IMR-90 (cell line): ENCODE data around the gene DEFB110. TPM values are rescaled to one million over a fixed set of nuclear protein-coding genes. Genes with fewer than 3 reads are reported as not detected.

Experiments
- ATAC-seq: fragments of 200-7000 bp; cut with Tn5 transposase; 2 replicates; pipeline ENCODE4 v1.9.1; 2020; ENCODE audit warnings: low read depth, mild to moderate bottlenecking, moderate library complexity
- BruUV-seq: library from RNA; stranded (reverse); fragments of 400-500 nt; replicated peaks from 2 replicates; lab custom pipeline; 2021; lab: Mats Ljungman, UMichigan
- CTCF ChIA-PET: fragments of 300-600 bp; formaldehyde crosslinking; extraction: SDS; loops from one replicate; lab custom pipeline; 2021; ENCODE audit warnings: antibody characterized with exemption; lab: Yijun Ruan, JAX
- POLR2A ChIA-PET: fragments of 300-600 bp; sonication (Branson Sonifier 250); formaldehyde crosslinking; loops from one replicate; lab custom pipeline; 2022; ENCODE audit warnings: antibody characterized with exemption; ENCODE audit not compliant: unreplicated experiment; lab: Charles Lee
- DNase-seq: peaks from one replicate; pipeline ENCODE4 v3.0.0; 2013
- H2AFZ ChIP-seq: replicated peaks from 2 replicates; pipeline ENCODE3; 2013; ENCODE audit warnings: low read length, mild to moderate bottlenecking; ENCODE audit not compliant: poor library complexity
- H2AK5ac ChIP-seq: 2 replicates; pipeline ENCODE4 v1.6.1; 2013; ENCODE audit warnings: low read depth, low read length, inconsistent platforms
- H2AK9ac ChIP-seq: replicated peaks from 2 replicates; pipeline ENCODE3; 2013; ENCODE audit warnings: mild to moderate bottlenecking, low read depth, low read length, moderate library complexity; ENCODE audit not compliant: poor library complexity
- H2BK120ac ChIP-seq: 2 replicates; pipeline ENCODE4 v1.6.1; 2013; ENCODE audit warnings: low read depth, low read length, inconsistent platforms
- H2BK15ac ChIP-seq: 3 replicates; pipeline ENCODE4 v1.6.1; 2013; ENCODE audit warnings: low read depth, low read length, inconsistent platforms
- H2BK20ac ChIP-seq: 2 replicates; pipeline ENCODE4 v1.6.1; 2013; ENCODE audit warnings: low read depth, mild to moderate bottlenecking, inconsistent platforms, low read length, moderate library complexity
- H2BK5ac ChIP-seq: 2 replicates; pipeline ENCODE4 v1.6.1; 2013; ENCODE audit warnings: mild to moderate bottlenecking, low read depth, low read length, inconsistent platforms; ENCODE audit not compliant: poor library complexity, severe bottlenecking
- H3K14ac ChIP-seq: replicated peaks from 2 replicates; pipeline ENCODE4 v1.6.1; 2013; ENCODE audit warnings: low read depth, low read length, inconsistent platforms
- H3K18ac ChIP-seq: 2 replicates; pipeline ENCODE4 v1.6.1; 2013; ENCODE audit warnings: low read depth, low read length, control low read depth
- H3K23ac ChIP-seq: 2 replicates; pipeline ENCODE4 v1.6.1; 2013; ENCODE audit warnings: low read depth, low read length, inconsistent platforms
- H3K27ac ChIP-seq: 2 replicates; pipeline ENCODE4 v1.5.1; 2013; ENCODE audit warnings: mild to moderate bottlenecking, control low read depth, low read length; ENCODE audit not compliant: insufficient read depth
- H3K27me3 ChIP-seq: 2 replicates; pipeline ENCODE4 v1.6.1; 2013; ENCODE audit warnings: low read length; ENCODE audit not compliant: control insufficient read depth, insufficient read depth
- H3K36me3 ChIP-seq: 2 replicates; pipeline ENCODE4 v1.6.1; 2013; ENCODE audit warnings: low read length, mixed read lengths; ENCODE audit not compliant: control insufficient read depth, insufficient read depth
- H3K4ac ChIP-seq: 2 replicates; pipeline ENCODE4 v1.6.1; 2013; ENCODE audit warnings: low read depth, low read length, inconsistent platforms
- H3K4me1 ChIP-seq: 2 replicates; pipeline ENCODE4 v1.6.1; 2013; ENCODE audit warnings: low read length, mixed read lengths; ENCODE audit not compliant: control insufficient read depth, insufficient read depth
- H3K4me2 ChIP-seq: 2 replicates; pipeline ENCODE4 v1.6.1; 2013; ENCODE audit warnings: low read depth, mild to moderate bottlenecking, control low read depth, low read length, moderate library complexity
- H3K4me3 ChIP-seq: 2 replicates; pipeline ENCODE4 v1.5.1; 2013; ENCODE audit warnings: low read depth, mild to moderate bottlenecking, control low read depth, low read length, moderate library complexity; ENCODE audit not compliant: insufficient read depth
- H3K56ac ChIP-seq: 2 replicates; pipeline ENCODE4 v1.6.1; 2013; ENCODE audit warnings: low read length, inconsistent platforms; ENCODE audit not compliant: insufficient read depth; ENCODE audit errors: extremely low read depth
- H3K79me1 ChIP-seq, 2 experiments: 2 replicates each; pipeline ENCODE4 v1.6.1; 2013; ENCODE audit warnings: low read length in 2 of 2, inconsistent platforms in 1 of 2, low read depth in 1 of 2
- H3K9ac ChIP-seq: 2 replicates; pipeline ENCODE4 v1.6.1; 2013; ENCODE audit warnings: low read depth, low read length, control low read depth
- H3K9me1 ChIP-seq: 2 replicates; pipeline ENCODE4 v1.6.1; 2013; ENCODE audit warnings: low read length, inconsistent platforms; ENCODE audit not compliant: insufficient read depth
- H3K9me3 ChIP-seq: 2 replicates; pipeline ENCODE4 v1.6.1; 2013; ENCODE audit warnings: low read length; ENCODE audit not compliant: control insufficient read depth, insufficient read depth
- H4K20me1 ChIP-seq: 2 replicates; pipeline ENCODE4 v1.6.1; 2013; ENCODE audit warnings: low read length, inconsistent platforms; ENCODE audit not compliant: insufficient read depth
- H4K5ac ChIP-seq: 2 replicates; pipeline ENCODE4 v1.6.1; 2013; ENCODE audit warnings: mild to moderate bottlenecking, low read depth, low read length, control low read depth
- H4K8ac ChIP-seq, 2 experiments: 2 replicates each; pipeline ENCODE4 v1.6.1; 2013; ENCODE audit warnings: low read depth in 2 of 2, low read length in 2 of 2, control low read depth in 1 of 2, inconsistent platforms in 1 of 2
- H4K91ac ChIP-seq: 2 replicates; pipeline ENCODE4 v1.6.1; 2013; ENCODE audit warnings: low read depth, low read length, inconsistent platforms; ENCODE audit not compliant: insufficient read depth
- BHLHE40 ChIP-seq: fragments of 150-350 bp; IDR thresholded peaks from 2 replicates; pipeline ENCODE4 v1.6.1; 2016; ENCODE audit warnings: mild to moderate bottlenecking, low read depth, low read length
- CEBPB ChIP-seq: IDR thresholded peaks from 2 replicates; pipeline ENCODE4 v1.6.1; 2012; ENCODE audit warnings: low read depth, low read length, improper control_type of control experiment
- CHD1 ChIP-seq: IDR thresholded peaks from 2 replicates; pipeline ENCODE4 v1.6.1; 2012; ENCODE audit warnings: low read depth, low read length, improper control_type of control experiment
- CTCF ChIP-seq: conservative IDR thresholded peaks from 2 replicates; pipeline ENCODE4 v1.5.1; 2012; ENCODE audit warnings: mild to moderate bottlenecking, low read depth, low read length, improper control_type of control experiment
- ELK1 ChIP-seq: fragments of 150-350 bp; IDR thresholded peaks from 2 replicates; pipeline ENCODE4 v1.6.1; 2016; ENCODE audit warnings: low read depth, mild to moderate bottlenecking, low read length, moderate library complexity, borderline replicate concordance
- FOS ChIP-seq: fragments of 150-350 bp; IDR thresholded peaks from 2 replicates; pipeline ENCODE4 v1.6.1; 2016; ENCODE audit warnings: low read depth, low read length
- MAFK ChIP-seq: IDR thresholded peaks from 2 replicates; pipeline ENCODE4 v1.6.1; 2012; ENCODE audit warnings: low read depth, low read length, improper control_type of control experiment
- MAZ ChIP-seq: IDR thresholded peaks from 2 replicates; pipeline ENCODE4 v1.6.1; 2012; ENCODE audit warnings: low read depth, mild to moderate bottlenecking, low read length, improper control_type of control experiment, moderate library complexity, borderline replicate concordance
- MXI1 ChIP-seq: IDR thresholded peaks from 2 replicates; pipeline ENCODE4 v1.6.1; 2012; ENCODE audit warnings: low read depth, mild to moderate bottlenecking, low read length, moderate library complexity, borderline replicate concordance
- NFE2L2 ChIP-seq: fragments of 150-350 bp; IDR thresholded peaks from 2 replicates; pipeline ENCODE4 v1.6.1; 2016; ENCODE audit warnings: low read depth, mild to moderate bottlenecking, low read length
- POLR2A ChIP-seq: IDR thresholded peaks from 2 replicates; pipeline ENCODE4 v1.6.1; 2012; ENCODE audit warnings: mild to moderate bottlenecking, low read depth, low read length
- RAD21 ChIP-seq: IDR thresholded peaks from 2 replicates; pipeline ENCODE4 v1.6.1; 2012; ENCODE audit warnings: low read length, improper control_type of control experiment
- RCOR1 ChIP-seq: IDR thresholded peaks from 2 replicates; pipeline ENCODE4 v1.6.1; 2012; ENCODE audit warnings: mild to moderate bottlenecking, low read length, improper control_type of control experiment; ENCODE audit not compliant: insufficient replicate concordance
- RFX5 ChIP-seq: IDR thresholded peaks from 2 replicates; pipeline ENCODE4 v1.8.0; 2012; ENCODE audit warnings: low read depth, mild to moderate bottlenecking, low read length, moderate library complexity
- SMC3 ChIP-seq: fragments of 150-350 bp; IDR thresholded peaks from 2 replicates; pipeline ENCODE4 v1.6.1; 2016; ENCODE audit warnings: low read depth, mild to moderate bottlenecking, antibody characterized with exemption, low read length, moderate library complexity
- USF2 ChIP-seq: fragments of 150-350 bp; IDR thresholded peaks from 2 replicates; pipeline ENCODE4 v1.6.1; 2017; ENCODE audit warnings: mild to moderate bottlenecking, antibody characterized with exemption, low read length, low read depth
- WGBS, 2 experiments: methylation state at CpG; one replicate each; pipeline versions ENCODE4 v1.1.5 to v1.1.7; 2013; ENCODE audit warnings: missing lambda C conversion rate in 2 of 2; ENCODE audit not compliant: insufficient read length in 1 of 2; ENCODE audit errors: extremely low coverage in 2 of 2; 5-methylcytosine and 5-hydroxymethylcytosine counted together
- dilution Hi-C: fragments of 300-500 bp; cut with HindIII; formaldehyde crosslinking; loops from one replicate; pipeline ENCODE4 v1.14.3; 2018; ENCODE audit warnings: low sequenced_read_pairs; ENCODE audit not compliant: unreplicated experiment
- in situ Hi-C: fragments of 300-500 bp; cut with MboI; formaldehyde crosslinking; loops from 3 replicates; pipeline ENCODE4 v1.14.3; 2019; ENCODE audit warnings: low sequenced_read_pairs, inconsistent platforms, mixed read lengths
- intact Hi-C: fragments of 100-400 bp; cut with micrococcal nuclease; formaldehyde crosslinking; loops from 2 replicates; pipeline ENCODE4 v1.10.0; 2022
- polyA plus RNA-seq, 3 experiments: library from polyadenylated mRNA; depleted of rRNA; stranded (reverse); fragments of >200 nt; gene quantifications; 2 replicates each; pipeline ENCODE4 v1.2.3, GENCODE V29; 2012; ENCODE audit warnings: low replicate concordance in 1 of 3
- total RNA-seq: library from RNA; depleted of rRNA; stranded (reverse); fragments of >200 nt; gene quantifications from 2 replicates; pipeline ENCODE4 v1.2.3, GENCODE V29; 2012

Gene DEFB110
- total and polyA plus RNA-seq, 2 of the 4 experiments (the other 2 are of a cell fraction) = not detected

- ATAC-seq (no peak), DNase-seq (no peak)
- Histone ChIP-seq H3K79me1 (no peaks in the 10 kb centered on the region), H3K9ac (no peak overlapping the region), H3K27me3 (no peaks in the 10 kb centered on the region), H3K4me3 (no peak overlapping the region), H3K56ac (no peak overlapping the region), H3K27ac (no peak overlapping the region), H3K18ac (no peak overlapping the region), H3K23ac (no peak overlapping the region), H3K9me1 (no peaks in the 10 kb centered on the region), H2AK5ac (no peak overlapping the region), H2AK9ac (no peak overlapping the region), H4K5ac (no peak overlapping the region), H3K14ac (no peak overlapping the region), H3K4me1 (no peaks in the 10 kb centered on the region), H3K9me3 (no peaks in the 10 kb centered on the region), H4K20me1 (no peaks in the 10 kb centered on the region), H2BK5ac (no peak overlapping the region), H2BK15ac (no peak overlapping the region), H2BK120ac (no peak overlapping the region), H4K91ac (no peak overlapping the region), H2BK20ac (no peak overlapping the region), H2AFZ (no peak overlapping the region), H3K4me2 (no peak overlapping the region), H3K36me3 (no peaks in the 10 kb centered on the region), H3K4ac (no peak overlapping the region), H4K8ac (no peak overlapping the region)
- TF ChIP-seq POLR2A (no peak), CHD1 (no peak), ELK1 (no peak), NFE2L2 (no peak), MXI1 (no peak), RFX5 (no peak), CTCF (no peak), BHLHE40 (no peak), FOS (no peak), SMC3 (no peak), MAFK (no peak), USF2 (no peak), MAZ (no peak), CEBPB (no peak), RAD21 (no peak), RCOR1 (no peak)
- dilution Hi-C loops (no loop called here), in situ Hi-C loops (no loop called here), intact Hi-C loops (no loop called here)
- POLR2A ChIA-PET = no interaction called here
- 100% methylated on average over 1 of the region's 4 CpGs; no CpG with 5 or more reads in 1 of the 2 experiments for WGBS, 2 experiments
- CTCF ChIA-PET = no interaction called here
- no TSS peak for BruUV-seq
Measured at GRCh38 chr6:50025258-50025657, 3.5 kb upstream of the DEFB110 start.
